Heart left ventricle (tissue), 16 donors: ENCODE data around the gene DUSP6. TPM values are rescaled to one million over a fixed set of nuclear protein-coding genes. Genes with fewer than 3 reads are reported as not detected.

Source experiments
- ATAC-seq, 4 donors: fragments of 200-7000 bp; cut with Tn5 transposase; one replicate each; pipeline ENCODE4 v1.9.1; 2020 to 2022; ENCODE audit warnings: moderate library complexity in 4 of 4, mild to moderate bottlenecking in 3 of 4, moderate number of reproducible peaks in 1 of 4
- DNase-seq, 5 donors: peaks; one replicate each; pipeline ENCODE4 v3.0.0-alpha.2; 2020
- H3K27ac ChIP-seq, 12 donors: fragments of 200-600 bp; sonication (generic) in 4 of 12; one replicate each; pipeline versions ENCODE4 v1.5.0 to v1.8.0; 2016 to 2022; ENCODE audit warnings: mild to moderate bottlenecking in 2 of 12
- H3K27me3 ChIP-seq, 9 donors: fragments of 200-600 bp; sonication (generic) in 2 of 9; one replicate each; pipeline versions ENCODE4 v1.5.1 to v1.8.0; 2016 to 2022; ENCODE audit warnings: mild to moderate bottlenecking in 3 of 9
- H3K36me3 ChIP-seq, 9 donors: fragments of 200-600 bp; sonication (generic) in 2 of 9; one replicate each; pipeline versions ENCODE4 v1.5.0 to v1.8.0; 2018 to 2022; ENCODE audit warnings: mild to moderate bottlenecking in 2 of 9
- H3K4me1 ChIP-seq, 12 donors: fragments of 200-600 bp; sonication (generic) in 4 of 12; one replicate each; pipeline versions ENCODE4 v1.5.0 to v1.8.0; 2016 to 2022; ENCODE audit warnings: mild to moderate bottlenecking in 3 of 12
- H3K4me3 ChIP-seq, 12 donors: fragments of 200-600 bp; sonication (generic) in 4 of 12; one replicate each; pipeline versions ENCODE4 v1.5.0 to v1.8.0; 2017 to 2022; ENCODE audit warnings: mild to moderate bottlenecking in 9 of 12, moderate library complexity in 4 of 12
- H3K9me3 ChIP-seq, 12 donors: fragments of 200-600 bp; sonication (generic) in 4 of 12; one replicate each; pipeline versions ENCODE4 v1.5.0 to v1.8.0; 2016 to 2022; ENCODE audit warnings: mild to moderate bottlenecking in 1 of 12
- POLR2A ChIP-seq, 2 donors: fragments of 450-650 bp; IDR thresholded peaks; one replicate each; pipeline ENCODE4 v1.6.1; 2017; ENCODE audit warnings: antibody characterized with exemption in 2 of 2, mild to moderate bottlenecking in 2 of 2, moderate library complexity in 2 of 2
- WGBS, 4 donors: extraction: QIAGEN DNeasy Blood & Tissue Kit in 2 of 4; methylation state at CpG; one replicate each; pipeline versions ENCODE4 v1.1.5 to v1.1.7; 2013 to 2018; 5-methylcytosine and 5-hydroxymethylcytosine counted together
- intact Hi-C, 10 donors: fragments of 100-400 bp; cut with DNase I; formaldehyde crosslinking; loops; one replicate each; pipeline versions ENCODE4 v1.11.1 to v1.14.2; 2022
- polyA plus RNA-seq, 2 donors: library from polyadenylated mRNA; stranded (reverse); fragments of 200-250 nt; gene quantifications; one replicate each; pipeline ENCODE4 v1.2.3, GENCODE V29; 2013
- total RNA-seq, 9 donors: library from RNA; depleted of rRNA in 2 of 9; stranded (reverse); fragments of >200 nt in 2 of 9; fragmentation: NEBNext Ultra II Directional in 3 of 9; extraction: Animal tissue kit (Norgen Biotek cat#: 25700) in 3 of 9; gene quantifications; one replicate each; pipeline versions ENCODE4 v1.1.0 to v1.2.4, GENCODE V29; 2016 to 2023
- TF ChIP-seq, protein P1 (sequence below), 12 donors: fragments of 200-600 bp; sonication (generic) in 4 of 12; IDR thresholded peaks; one replicate each; pipeline versions ENCODE4 v1.5.0 to v1.8.0; 2018 to 2022; ENCODE audit warnings: antibody characterized with exemption in 12 of 12, mild to moderate bottlenecking in 5 of 12
- donor health status: ischemic (EF 13 %, LVEDD 7.1; RV severe dilation, severe dysfunction).
- donor health status: healthy with polysubstance abuse.
- donor health status: DM: no; HTN: yes; CAD: no.
- donor health status: DM: no; HTN: no; CAD: no.
- donor health status: ischemic (EF 25% LVEDD 6.9; RV normal size, moderate dysfunction).
- donor health status: ischemic (EF 25% LVEDD 5.7; RV mildly dilated, moderate dysfunction).
- donor health status: healthy.
- donor health status: DM: yes; HTN: yes; CAD: no.
- donor health status: ischemic (EF 35%, LVEDD 5.7; RV mildly dilated, moderate dysfunction).
- donor health status: nonischemic (EF 11% LVEDD 7.7; RV severe dilation, severe dysfunction).
- donor health status: DM: yes; HTN: yes; CAD: no.
- donor health status: PGD.
- donor health status: ischemic (EF 29% LVEDD 5.4; RV normal size, mild dysfunction).
- donor health status: nonischemic (EF 23%, LVEDD 6.1; RV moderate dilation, normal function).

The DUSP6 gene
- total and polyA plus RNA-seq, 11 donors = 4.8 to 66.7 (median 21.4) TPM

DNA sequence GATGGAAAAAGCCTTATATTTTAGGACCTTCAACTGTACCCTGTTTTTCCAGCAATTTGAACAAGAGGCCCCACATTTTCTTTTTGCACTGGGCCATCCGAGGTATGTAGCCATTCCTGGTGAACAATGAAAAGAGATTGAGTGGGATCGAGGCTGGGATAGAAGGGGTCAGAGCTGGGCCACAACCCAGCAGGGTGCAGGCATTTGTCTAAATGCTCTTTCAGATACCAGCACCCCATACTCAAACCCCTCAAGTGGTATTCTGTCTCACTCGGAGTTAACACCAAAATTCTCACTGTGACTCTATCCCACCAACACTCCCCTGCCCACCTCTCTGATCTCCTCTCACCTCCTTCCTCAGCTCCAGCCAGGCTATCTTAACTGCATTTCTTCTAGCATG is 26.8 kb downstream of the DUSP6 start:
- intact Hi-C loops = no loop called here
- no peak for ATAC-seq
- H3K27ac ChIP-seq = no peak overlapping the region
- TF ChIP-seq, protein P1, sequence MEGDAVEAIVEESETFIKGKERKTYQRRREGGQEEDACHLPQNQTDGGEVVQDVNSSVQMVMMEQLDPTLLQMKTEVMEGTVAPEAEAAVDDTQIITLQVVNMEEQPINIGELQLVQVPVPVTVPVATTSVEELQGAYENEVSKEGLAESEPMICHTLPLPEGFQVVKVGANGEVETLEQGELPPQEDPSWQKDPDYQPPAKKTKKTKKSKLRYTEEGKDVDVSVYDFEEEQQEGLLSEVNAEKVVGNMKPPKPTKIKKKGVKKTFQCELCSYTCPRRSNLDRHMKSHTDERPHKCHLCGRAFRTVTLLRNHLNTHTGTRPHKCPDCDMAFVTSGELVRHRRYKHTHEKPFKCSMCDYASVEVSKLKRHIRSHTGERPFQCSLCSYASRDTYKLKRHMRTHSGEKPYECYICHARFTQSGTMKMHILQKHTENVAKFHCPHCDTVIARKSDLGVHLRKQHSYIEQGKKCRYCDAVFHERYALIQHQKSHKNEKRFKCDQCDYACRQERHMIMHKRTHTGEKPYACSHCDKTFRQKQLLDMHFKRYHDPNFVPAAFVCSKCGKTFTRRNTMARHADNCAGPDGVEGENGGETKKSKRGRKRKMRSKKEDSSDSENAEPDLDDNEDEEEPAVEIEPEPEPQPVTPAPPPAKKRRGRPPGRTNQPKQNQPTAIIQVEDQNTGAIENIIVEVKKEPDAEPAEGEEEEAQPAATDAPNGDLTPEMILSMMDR (IDR thresholded peaks at IDR 0.05) = no peak
- no peaks in the 10 kb centered on the region for H3K27me3 ChIP-seq
- no peak for DNase-seq
- H3K36me3 ChIP-seq = no peaks in the 10 kb centered on the region
- H3K4me3 ChIP-seq = no peak overlapping the region
- WGBS, 4 donors = 91 to 94% (median 92%) methylated on average over 3 of the region's 3 CpGs
- peaks cover 0 to 22% (median 13%) of the 10 kb centered on the region in 12 donors for H3K4me1 ChIP-seq
- peaks cover 0 to 5% (median under 1%) of the 10 kb centered on the region in 12 donors for H3K9me3 ChIP-seq

DNA sequence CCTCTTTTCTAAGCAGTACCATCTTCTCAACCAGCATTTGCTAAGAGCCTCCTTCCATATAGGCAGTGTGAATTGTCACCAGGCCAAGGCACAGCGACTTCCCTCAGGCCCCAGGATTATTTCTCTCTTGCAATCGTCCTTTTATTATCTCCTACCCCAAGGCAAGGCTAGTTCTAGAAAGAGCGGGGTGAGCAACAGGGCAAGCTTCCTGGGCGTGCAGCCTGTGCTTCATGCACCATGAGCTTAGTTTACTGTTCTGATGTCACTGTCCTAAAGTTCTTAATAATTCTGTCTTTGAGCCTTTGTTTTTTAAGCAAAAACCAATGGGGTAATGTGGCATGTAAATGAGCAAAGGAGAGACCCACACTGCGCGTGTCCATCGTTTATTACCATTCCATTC is 27.9 kb downstream of the DUSP6 start:
- H3K36me3 ChIP-seq = no peaks in the 10 kb centered on the region
- WGBS, 4 donors = 88 to 91% (median 89%) methylated on average over 7 of the region's 7 CpGs
- H3K4me1 ChIP-seq = peaks cover 0 to 26% (median 14%) of the 10 kb centered on the region in 12 donors
- no peaks in the 10 kb centered on the region for H3K9me3 ChIP-seq
- intact Hi-C loops = no loop called here
- no peak overlapping the region for H3K4me3 ChIP-seq
- H3K27ac ChIP-seq = no peak overlapping the region
- H3K27me3 ChIP-seq = no peaks in the 10 kb centered on the region
- TF ChIP-seq POLR2A (IDR thresholded peaks at IDR 0.05) = no peak
- TF ChIP-seq, protein P1 (IDR thresholded peaks at IDR 0.05) = no peak
- no peak for ATAC-seq
- no peak for DNase-seq

DNA sequence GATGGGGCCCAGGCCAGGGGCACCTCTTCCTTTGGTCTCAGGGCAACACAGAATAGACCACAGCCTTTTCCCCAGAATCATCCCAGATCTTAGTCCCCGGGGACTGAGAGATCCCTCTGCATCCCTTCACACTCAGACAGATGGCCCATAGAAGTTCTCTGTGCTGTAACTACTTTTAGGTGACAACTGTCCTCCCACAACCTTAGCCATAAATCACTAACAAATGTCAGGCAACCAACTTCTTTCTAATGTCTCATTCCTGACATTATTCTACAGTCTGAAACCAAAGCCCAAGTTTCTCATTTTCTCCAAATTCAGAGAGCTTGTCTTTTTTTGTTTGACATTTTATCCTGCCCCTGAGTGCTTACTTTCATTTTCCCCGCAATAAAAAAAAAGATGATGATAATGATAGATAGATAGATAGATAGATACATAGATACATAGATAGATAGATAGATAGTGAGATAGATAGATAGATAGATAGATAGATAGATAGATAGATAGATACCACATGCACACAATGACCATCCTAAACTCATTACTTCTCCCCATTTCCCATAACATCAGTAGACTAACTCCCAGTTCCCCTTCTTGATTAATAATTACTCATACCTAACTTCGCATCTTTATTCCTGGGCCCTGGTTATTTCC is 28.6 kb downstream of the DUSP6 start:
- H3K9me3 ChIP-seq = no peaks in the 10 kb centered on the region
- no peak for TF ChIP-seq POLR2A (IDR thresholded peaks at IDR 0.05)
- TF ChIP-seq, protein P1 (IDR thresholded peaks at IDR 0.05) = no peak
- DNase-seq (no peak), ATAC-seq (no peak)
- 84 to 91% (median 87%) methylated on average over 3 of the region's 3 CpGs for WGBS, 4 donors
- H3K27ac ChIP-seq = no peak overlapping the region
- no peaks in the 10 kb centered on the region for H3K36me3 ChIP-seq
- H3K4me3 ChIP-seq = no peak overlapping the region
- no peaks in the 10 kb centered on the region for H3K27me3 ChIP-seq
- intact Hi-C loops = no loop called here
- H3K4me1 ChIP-seq = peaks cover 0 to 31% (median 16%) of the 10 kb centered on the region in 12 donors

DNA sequence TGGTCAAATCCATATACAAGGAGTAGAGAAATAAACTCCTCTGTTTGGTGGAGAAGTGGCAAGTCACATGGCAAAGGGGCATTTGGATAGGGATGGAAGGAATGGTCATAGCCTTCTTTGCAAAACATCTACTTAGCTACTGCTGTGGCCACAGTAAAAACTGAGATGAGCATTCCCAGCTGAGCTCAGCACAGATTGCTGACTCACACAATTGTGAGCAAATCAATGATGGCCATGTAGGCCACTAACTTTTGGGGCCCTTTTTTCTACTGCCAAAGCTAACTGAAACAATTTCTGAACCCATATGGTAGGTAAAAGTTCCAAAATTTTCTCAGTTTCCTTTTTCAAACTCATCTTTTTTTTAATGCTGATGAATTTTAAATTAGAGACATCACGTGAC is 31.6 kb downstream of the DUSP6 start:
- Histone ChIP-seq H3K27me3 (no peaks in the 10 kb centered on the region), H3K9me3 (no peaks in the 10 kb centered on the region), H3K36me3 (no peaks in the 10 kb centered on the region), H3K27ac (no peak overlapping the region), H3K4me1 (peaks cover 0 to 22% (median 1%) of the 10 kb centered on the region in 12 donors), H3K4me3 (no peak overlapping the region)
- TF ChIP-seq, protein P1 (IDR thresholded peaks at IDR 0.05) = no peak
- no peak for TF ChIP-seq POLR2A (IDR thresholded peaks at IDR 0.05)
- intact Hi-C loops = no loop called here
- DNase-seq (no peak), ATAC-seq (no peak)
- WGBS, 4 donors = 93 to 100% (median 96%) methylated on average over 1 of the region's 1 CpG
